H1 (cell line): ENCODE measurements around the gene MELTF. TPM values are rescaled to one million over a fixed set of nuclear protein-coding genes. Genes with fewer than 3 reads are reported as not detected.

Source experiments
- CBX5 ChIP-seq: fragments of 300-800, 300-1000 bp; sonication (generic); IDR thresholded peaks from 2 replicates; pipeline ENCODE4 v1.7.1; 2016; ENCODE audit warnings: antibody characterized with exemption, low read length, low read depth
- CEBPB ChIP-seq: IDR thresholded peaks from 2 replicates; pipeline ENCODE4 v1.6.1; 2012; ENCODE audit warnings: low read depth, low read length
- CHD1 ChIP-seq: IDR thresholded peaks from 2 replicates; pipeline ENCODE4 v1.6.1; 2012; ENCODE audit warnings: low read depth, low read length, improper control_type of control experiment
- CHD7 ChIP-seq: fragments of 300-600 bp; sonication (generic); IDR thresholded peaks from 2 replicates; pipeline ENCODE4 v1.7.1; 2012; ENCODE audit warnings: low read length, moderate library complexity, mild to moderate bottlenecking, inconsistent platforms; ENCODE audit not compliant: insufficient replicate concordance
- CTBP2 ChIP-seq: IDR thresholded peaks from 2 replicates; pipeline ENCODE4 v1.7.0; 2011; ENCODE audit warnings: borderline replicate concordance, mild to moderate bottlenecking, moderate library complexity, mixed read lengths, low read length; ENCODE audit not compliant: insufficient read depth, insufficient read length
- EGR1 ChIP-seq: IDR thresholded peaks from 2 replicates; pipeline ENCODE4 v1.6.1; 2011; ENCODE audit warnings: low read depth, low read length, borderline replicate concordance
- GABPA ChIP-seq: IDR thresholded peaks from 2 replicates; pipeline ENCODE4 v1.6.1; 2011; ENCODE audit warnings: mild to moderate bottlenecking, low read length, moderate library complexity, borderline replicate concordance; ENCODE audit not compliant: insufficient read depth
- RXRA ChIP-seq: IDR thresholded peaks from 2 replicates; pipeline ENCODE4 v1.6.1; 2011; ENCODE audit warnings: low read depth, mild to moderate bottlenecking, low read length, moderate library complexity; ENCODE audit not compliant: insufficient read depth
- SIN3A ChIP-seq, 2 experiments: IDR thresholded peaks in 1 of 2; conservative IDR thresholded peaks in 1 of 2; 2 replicates each; pipeline ENCODE4 v1.6.1; 2011 to 2012; ENCODE audit warnings: low read length in 2 of 2, improper control_type of control experiment in 1 of 2, low read depth in 1 of 2, mild to moderate bottlenecking in 1 of 2
- SP4 ChIP-seq: IDR thresholded peaks from 2 replicates; pipeline ENCODE4 v1.6.1; 2012; ENCODE audit warnings: low read length, inconsistent platforms
- polyA plus RNA-seq, 7 experiments: library from polyadenylated mRNA; depleted of rRNA in 3 of 7; stranded (reverse) in 5 of 7; unstranded in 2 of 7; fragments of >200 nt in 5 of 7; fragments of 200-250 nt in 2 of 7; gene quantifications; 1 replicate in 5 of 7; 2 replicates in 1 of 7; 4 replicates in 1 of 7; pipeline versions ENCODE4 v1.2.1 to v1.2.3, GENCODE V29; 2011 to 2013; ENCODE audit warnings: missing spikeins in 2 of 7, mixed read lengths in 2 of 7
- total RNA-seq: library from RNA; stranded (reverse); fragmentation: NEBNext Ultra II Directional; extraction: Animal tissue kit (Norgen Biotek cat#: 25700); gene quantifications from 2 replicates; pipeline ENCODE4 v1.2.1, GENCODE V29; 2021

The MELTF gene
- total and polyA plus RNA-seq, 2 of the 8 experiments (the other 6 are each of a cell fraction or from before 2014, with no cell fraction given) = 1.7 to 3.5 TPM

GRCh38 chr3:197038679-197039462, 9.3 kb upstream of the MELTF start (continued):
- TF ChIP-seq CHD7 = no peak
- no peak for TF ChIP-seq GABPA
- TF ChIP-seq CTBP2 = no peak
- no peak for TF ChIP-seq CEBPB
- TF ChIP-seq SP4 = no peak
- no peak for TF ChIP-seq SIN3A (conservative IDR thresholded peaks at IDR 0.05 in 1 of 2, IDR thresholded peaks at IDR 0.05 in 1 of 2; ENCODE audit: low read depth in 1 of 2, low read length in 2 of 2)
- TF ChIP-seq EGR1 = no peak
- TF ChIP-seq CHD1 = no peak
- TF ChIP-seq RXRA = no peak
- no peak for TF ChIP-seq CBX5
